HL-60/S4 (cell line): Measurements from ENCODE around the gene FRMPD1.

ENCODE experiments used
- in situ Hi-C: fragments of 300-500 bp; cut with MboI; formaldehyde crosslinking; loops from 2 replicates; pipeline ENCODE4 v1.14.3; 2022; ENCODE audit warnings: low sequenced_read_pairs

FRMPD1 gene

GRCh38 chr9:37730256-37730655, 79.5 kb downstream of the FRMPD1 start:
- in situ Hi-C loops, result loop anchor here (25.0 kb wide), 1 partner anchor 632 kb away; no protein-coding TSS in a partner anchor

- in situ Hi-C loops, result loop anchor here (25.0 kb wide), 1 partner anchor 631 kb away; no protein-coding TSS in a partner anchor
Observed at GRCh38 chr9:37730839-37731238, 80.1 kb downstream of the FRMPD1 start.

GRCh38 chr9:37732086-37732741, 81.5 kb downstream of the FRMPD1 start:
- in situ Hi-C loops, result loop anchor here (25.0 kb wide), 1 partner anchor 630 kb away; no protein-coding TSS in a partner anchor

GRCh38 chr9:37732952-37733351, 82.2 kb downstream of the FRMPD1 start:
- in situ Hi-C loops, result loop anchor here (25.0 kb wide), 1 partner anchor 629 kb away; no protein-coding TSS in a partner anchor

- in situ Hi-C loops, result loop anchor here (25.0 kb wide), 1 partner anchor 623 kb away; no protein-coding TSS in a partner anchor
Observed at GRCh38 chr9:37739222-37739621, 88.5 kb downstream of the FRMPD1 start.

- in situ Hi-C loops, result loop anchor here (25.0 kb wide), 1 partner anchor 622 kb away; no protein-coding TSS in a partner anchor
Observed at GRCh38 chr9:37740128-37740527, 89.4 kb downstream of the FRMPD1 start.

GRCh38 chr9:37740631-37741328, 90.0 kb downstream of the FRMPD1 start:
- in situ Hi-C loops, result loop anchor here (25.0 kb wide), 1 partner anchor 622 kb away; no protein-coding TSS in a partner anchor

- in situ Hi-C loops, result loop anchor here (25.0 kb wide), 1 partner anchor 616 kb away; no protein-coding TSS in a partner anchor
Observed at GRCh38 chr9:37745970-37746369, 95.2 kb downstream of the FRMPD1 start.

GRCh38 chr9:37746448-37747270, 95.9 kb downstream of the FRMPD1 start:
- in situ Hi-C loops, result loop anchor here (25.0 kb wide), 1 partner anchor 616 kb away; no protein-coding TSS in a partner anchor

- in situ Hi-C loops, result loop anchor here (25.0 kb wide), 1 partner anchor 615 kb away; no protein-coding TSS in a partner anchor
Observed at GRCh38 chr9:37747271-37747753, 96.6 kb downstream of the FRMPD1 start.

GRCh38 chr9:37749129-37749528, 98.4 kb downstream of the FRMPD1 start:
- in situ Hi-C loops, result loop anchor here (25.0 kb wide), 1 partner anchor 613 kb away; no protein-coding TSS in a partner anchor

GRCh38 chr9:37751186-37751585, 100.4 kb downstream of the FRMPD1 start:
- in situ Hi-C loops, result loop anchor here (10.0 kb wide), 1 partner anchor 64 kb away; no protein-coding TSS in a partner anchor

- in situ Hi-C loops, result loop anchor here (10.0 kb wide), 1 partner anchor 63 kb away; no protein-coding TSS in a partner anchor
Observed at GRCh38 chr9:37751704-37752103, 101.0 kb downstream of the FRMPD1 start.

- in situ Hi-C loops, result loop anchor here (10.0 kb wide), 1 partner anchor 63 kb away; no protein-coding TSS in a partner anchor
Observed at GRCh38 chr9:37752112-37752511, 101.4 kb downstream of the FRMPD1 start.

GRCh38 chr9:37752642-37753488, 102.1 kb downstream of the FRMPD1 start:
- in situ Hi-C loops, result loop anchor here (10.0 kb wide), 1 partner anchor 62 kb away; no protein-coding TSS in a partner anchor

- in situ Hi-C loops, result loop anchor here (10.0 kb wide), 1 partner anchor 61 kb away; no protein-coding TSS in a partner anchor
Observed at GRCh38 chr9:37753489-37754190, 102.9 kb downstream of the FRMPD1 start, which contains the start of gene TRMT10B. TRMT10B (plus strand) TSS chr9:37753805; CDS start chr9:37761932, 8,127 bp downstream.

GRCh38 chr9:37758747-37759146, 108.0 kb downstream of the FRMPD1 start:
- in situ Hi-C loops, result loop anchor here (10.0 kb wide), 1 partner anchor 56 kb away; no protein-coding TSS in a partner anchor

- in situ Hi-C loops, result no loop called here
Observed at GRCh38 chr9:37760416-37761161, 109.8 kb downstream of the FRMPD1 start.
